ENCODE measurements around the gene PCDHB13.
"Not testable (repeated sequence)": the region's sequence is repeated elsewhere in the genome, so short reads cannot be mapped to it uniquely, and the experiment has no call there.

The PCDHB13 gene

GRCh38 chr5:141213656-141214339 lies at the start of gene PCDHB13:
TSS of gene PCDHB13 (plus strand) at chr5:141213919. CDS start at chr5:141214124, 205 bp downstream.
- not testable (repeated sequence) for FAIRE-seq

GRCh38 chr5:141172381-141173204 lies 41.1 kb upstream of the PCDHB13 start, which contains the start of gene PCDHB7:
TSS of gene PCDHB7 (plus strand) at chr5:141172644. CDS start at chr5:141172836, 192 bp downstream.
- peak; percentile 80 for FAIRE-seq

GRCh38 chr5:141174291-141175104 lies 39.2 kb upstream of the PCDHB13 start:
- FAIRE-seq, result not testable (repeated sequence)

- peak; percentile 99 for FAIRE-seq
Observed at GRCh38 chr5:141175933-141176332, 37.8 kb upstream of the PCDHB13 start.

- FAIRE-seq, result not testable (repeated sequence)
Observed at GRCh38 chr5:141177577-141178191, 36.0 kb upstream of the PCDHB13 start, which contains the start of gene PCDHB8. TSS of gene PCDHB8 (plus strand) at chr5:141177790. CDS start at chr5:141178035, 245 bp downstream.

GRCh38 chr5:141179371-141179770 lies 34.3 kb upstream of the PCDHB13 start:
- not testable (repeated sequence) for FAIRE-seq

- not testable (repeated sequence) for FAIRE-seq
Observed at GRCh38 chr5:141179876-141180275, 33.8 kb upstream of the PCDHB13 start.

GRCh38 chr5:141180313-141180712 lies 33.4 kb upstream of the PCDHB13 start:
- no peak for FAIRE-seq

GRCh38 chr5:141182248-141182647 lies 31.5 kb upstream of the PCDHB13 start, which contains the start of gene PCDHB16:
TSS of gene PCDHB16 (plus strand) at chr5:141182387. CDS start at chr5:141182560, 173 bp downstream.
- peak; percentile 95 for FAIRE-seq

GRCh38 chr5:141184117-141184855 lies 29.4 kb upstream of the PCDHB13 start:
- FAIRE-seq, result not testable (repeated sequence)

- FAIRE-seq, result no peak
Observed at GRCh38 chr5:141186897-141187512, 26.7 kb upstream of the PCDHB13 start, which contains the start of gene PCDHB9. TSS of gene PCDHB9 (plus strand) at chr5:141187161. CDS start at chr5:141187319, 158 bp downstream.

- not testable (repeated sequence) for FAIRE-seq
Observed at GRCh38 chr5:141188682-141189081, 25.0 kb upstream of the PCDHB13 start.

- FAIRE-seq, result not testable (repeated sequence)
Observed at GRCh38 chr5:141189131-141189530, 24.6 kb upstream of the PCDHB13 start.

- no peak for FAIRE-seq
Observed at GRCh38 chr5:141192110-141192725, 21.5 kb upstream of the PCDHB13 start, which contains the start of gene PCDHB10. TSS of gene PCDHB10 (plus strand) at chr5:141192353. CDS start at chr5:141192553, 200 bp downstream.

- FAIRE-seq, result not testable (repeated sequence)
Observed at GRCh38 chr5:141194332-141194731, 19.4 kb upstream of the PCDHB13 start.

GRCh38 chr5:141196363-141196762 lies 17.4 kb upstream of the PCDHB13 start:
- no peak for FAIRE-seq

GRCh38 chr5:141199359-141200235 lies 14.1 kb upstream of the PCDHB13 start, which contains the start of gene PCDHB11:
TSS of gene PCDHB11 (plus strand) at chr5:141199627. CDS start at chr5:141199775, 148 bp downstream.
- FAIRE-seq, result peak; percentile 89

GRCh38 chr5:141201126-141201525 lies 12.6 kb upstream of the PCDHB13 start:
- not testable (repeated sequence) for FAIRE-seq

GRCh38 chr5:141201646-141202045 lies 12.1 kb upstream of the PCDHB13 start:
- FAIRE-seq, result not testable (repeated sequence)

Measured in A204.1 (cell line).